Ovary (tissue), 3 donors: ENCODE measurements around the gene DAPK3.

Experiments
- EP300 ChIP-seq: sonication (generic); formaldehyde crosslinking; IDR thresholded peaks from one replicate; pipeline ENCODE4 v1.6.1; 2017; ENCODE audit warnings: antibody characterized with exemption
- POLR2A ChIP-seq: fragments of 450-650 bp; IDR thresholded peaks from one replicate; pipeline ENCODE4 v1.6.1; 2017; ENCODE audit warnings: antibody characterized with exemption, mild to moderate bottlenecking, moderate library complexity
- TF ChIP-seq, protein P1 (sequence below), 3 donors: fragments of 450-650 bp in 2 of 3; fragments of 200-600 bp in 1 of 3; IDR thresholded peaks; one replicate each; pipeline versions ENCODE4 v1.5.1 to v1.8.0; 2016 to 2022; ENCODE audit warnings: antibody characterized with exemption in 3 of 3, mild to moderate bottlenecking in 1 of 3
- donor health status: DM: no; HTN: no; CAD: no.

DNA sequence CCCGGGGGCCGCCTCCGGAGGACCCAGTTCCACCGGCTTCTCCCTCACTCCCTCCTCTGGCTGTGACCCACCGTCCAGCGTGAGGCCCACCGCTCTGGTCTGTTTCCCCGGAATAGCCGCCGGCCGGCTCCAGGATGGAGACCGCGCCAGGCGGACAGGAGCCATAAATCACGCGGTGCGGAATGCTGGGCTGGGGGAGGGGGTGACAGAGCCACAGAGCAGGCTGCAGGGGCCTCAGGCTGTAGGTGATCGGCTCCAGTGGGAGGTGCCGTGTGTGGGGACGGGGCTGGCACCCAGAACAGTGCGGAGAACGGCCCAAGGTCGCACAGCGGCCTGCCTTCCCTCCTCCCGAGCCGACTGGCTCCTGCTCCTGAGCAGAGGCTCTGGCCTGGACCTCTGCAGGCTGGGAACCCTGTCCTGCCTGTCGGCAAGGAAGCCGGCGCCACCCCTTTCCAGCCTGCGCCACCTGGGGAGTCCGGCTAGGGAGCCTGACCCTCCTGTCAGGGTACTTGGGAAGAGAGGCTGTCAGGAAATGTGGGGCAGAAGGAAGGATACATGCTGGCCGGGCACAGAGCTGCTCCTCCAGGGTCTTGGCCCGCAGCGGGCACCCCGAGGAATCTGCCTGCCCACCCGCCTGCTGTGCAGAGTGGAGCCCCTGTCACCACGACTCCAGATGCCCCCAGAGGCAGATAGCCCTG lies 45.0 kb upstream of the DAPK3 start:
- TF ChIP-seq, protein P1, sequence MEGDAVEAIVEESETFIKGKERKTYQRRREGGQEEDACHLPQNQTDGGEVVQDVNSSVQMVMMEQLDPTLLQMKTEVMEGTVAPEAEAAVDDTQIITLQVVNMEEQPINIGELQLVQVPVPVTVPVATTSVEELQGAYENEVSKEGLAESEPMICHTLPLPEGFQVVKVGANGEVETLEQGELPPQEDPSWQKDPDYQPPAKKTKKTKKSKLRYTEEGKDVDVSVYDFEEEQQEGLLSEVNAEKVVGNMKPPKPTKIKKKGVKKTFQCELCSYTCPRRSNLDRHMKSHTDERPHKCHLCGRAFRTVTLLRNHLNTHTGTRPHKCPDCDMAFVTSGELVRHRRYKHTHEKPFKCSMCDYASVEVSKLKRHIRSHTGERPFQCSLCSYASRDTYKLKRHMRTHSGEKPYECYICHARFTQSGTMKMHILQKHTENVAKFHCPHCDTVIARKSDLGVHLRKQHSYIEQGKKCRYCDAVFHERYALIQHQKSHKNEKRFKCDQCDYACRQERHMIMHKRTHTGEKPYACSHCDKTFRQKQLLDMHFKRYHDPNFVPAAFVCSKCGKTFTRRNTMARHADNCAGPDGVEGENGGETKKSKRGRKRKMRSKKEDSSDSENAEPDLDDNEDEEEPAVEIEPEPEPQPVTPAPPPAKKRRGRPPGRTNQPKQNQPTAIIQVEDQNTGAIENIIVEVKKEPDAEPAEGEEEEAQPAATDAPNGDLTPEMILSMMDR (IDR thresholded peaks at IDR 0.05) = no peak
- TF ChIP-seq POLR2A (no peak), EP300 (no peak)
